ENCODE data around the gene POGK.
A peak's percentile ranks its signal among the peaks of the same experiment; 100 is the strongest.

Gene POGK

GRCh38 chr1:166902279-166902678 is 63.0 kb downstream of the POGK start:
- DNase-seq (ENCODE audit: low spot score), result peak; percentile 36

GRCh38 chr1:166903232-166903631 is 64.0 kb downstream of the POGK start:
- no peak for DNase-seq (ENCODE audit: low spot score)

DNA sequence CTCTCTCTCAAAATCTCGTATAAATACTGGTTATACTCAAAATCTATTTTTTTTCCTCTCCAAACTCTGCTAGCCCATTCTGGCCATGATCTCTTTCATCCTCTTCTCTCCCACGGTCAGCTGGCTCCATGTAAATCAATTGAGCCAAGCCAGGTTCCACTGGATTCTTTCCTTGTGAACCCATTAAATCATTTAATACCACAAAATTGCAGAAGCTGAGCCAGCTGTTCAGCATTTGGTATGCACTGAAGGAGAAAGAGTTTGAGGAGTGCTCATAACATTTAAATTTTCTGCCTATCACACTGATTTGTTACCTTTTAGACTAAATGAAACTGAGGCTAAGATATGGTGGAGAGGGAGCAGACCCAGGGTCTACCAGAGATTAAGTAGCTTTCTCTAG is 65.9 kb downstream of the POGK start:
- peak; percentile 23 for DNase-seq (ENCODE audit: low spot score)

- DNase-seq (ENCODE audit: low spot score), result peak; percentile 47
These were observed 66.6 kb downstream of the POGK start for GRCh38 chr1:166905900-166906299.
